Suppressor macrophage (primary cell): ENCODE data around the gene MEI1.
A peak's percentile ranks its signal among the peaks of the same experiment; 100 is the strongest.
"Not testable (repeated sequence)": the region's sequence is repeated elsewhere in the genome, so short reads cannot be mapped to it uniquely, and the experiment has no call there.

Experiments used
- DNase-seq, 4 experiments: peaks; one replicate each; pipeline ENCODE4 v3.0.0-alpha.2; 2020 to 2022
- total RNA-seq, 17 experiments: gene quantifications; one replicate each; lab custom pipeline; 2026; ENCODE audit warnings: mixed read lengths in 6 of 17, inconsistent platforms in 3 of 17; lab: John Stamatoyannopoulos, UW

MEI1 gene
- total RNA-seq: 7.6 to 18.2 (median 12.2) reads per million in 17 experiments

DNA sequence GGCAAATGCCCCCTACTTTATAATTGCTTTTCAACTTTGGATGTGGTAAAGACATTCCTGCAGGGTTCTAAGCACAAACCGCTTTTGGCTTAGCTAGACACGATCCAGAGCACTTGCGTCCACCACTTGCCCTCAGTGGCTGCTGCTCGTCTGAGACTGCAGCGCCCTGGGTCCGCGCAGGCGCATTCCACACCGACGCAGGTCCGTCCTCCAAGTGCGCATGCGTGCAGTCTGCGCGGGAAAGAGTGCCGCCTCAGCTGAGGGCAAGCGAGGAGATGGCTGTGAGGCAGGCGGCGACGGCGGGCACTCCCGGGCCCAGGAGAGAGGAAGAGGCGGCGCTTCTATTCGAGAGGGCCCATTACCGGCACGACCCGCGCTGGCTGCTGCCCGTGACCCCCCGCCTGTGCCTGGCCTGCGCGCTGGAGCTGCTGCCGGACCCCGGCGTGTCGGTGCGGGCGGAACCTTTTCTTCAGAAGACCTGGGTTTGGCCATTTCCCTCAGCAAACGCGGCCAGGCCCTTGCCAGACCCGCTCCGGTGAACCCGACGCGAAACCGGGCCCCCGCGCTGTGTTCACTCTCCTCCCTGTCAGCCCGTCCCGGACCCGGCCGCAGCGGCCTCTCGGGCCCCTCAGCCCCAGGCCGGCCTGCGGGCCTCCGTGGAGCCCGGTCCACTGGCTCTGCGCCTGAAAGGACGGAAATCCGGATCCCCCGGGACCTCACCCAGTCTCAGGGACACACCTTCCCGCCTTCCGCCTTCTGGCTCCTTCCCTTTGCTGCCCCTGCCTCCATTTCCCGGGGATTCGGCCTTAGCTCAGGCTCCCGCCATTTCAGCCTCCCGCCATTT, at the start of gene MEI1:
TSS of gene MEI1 (plus strand) at position 240 of the 844 bp plus-strand sequence. CDS start at position 276, 36 bp downstream.
- DNase-seq: peak; percentile 88 to 94 (median 90)

DNA sequence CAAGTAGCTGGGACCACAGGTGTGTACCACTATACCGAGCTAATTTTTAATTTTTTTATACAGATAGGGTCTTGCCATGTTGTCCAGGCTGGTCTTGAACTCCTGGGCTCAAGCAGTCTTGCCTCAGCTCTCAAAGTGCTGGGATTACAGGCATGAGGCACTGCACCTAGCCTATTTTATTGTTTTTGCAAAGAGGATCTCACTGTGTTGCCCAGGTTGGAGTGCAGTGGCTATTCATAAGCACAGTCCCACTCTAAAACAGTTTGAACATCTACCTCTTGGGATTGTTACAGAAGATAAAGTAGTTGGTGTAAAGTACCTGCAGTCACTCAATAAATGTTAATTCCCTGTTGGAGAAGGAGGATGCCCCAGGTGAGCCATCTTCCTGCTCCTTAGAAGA, 49.1 kb upstream of the MEI1 start:
- DNase-seq: no peak

DNA sequence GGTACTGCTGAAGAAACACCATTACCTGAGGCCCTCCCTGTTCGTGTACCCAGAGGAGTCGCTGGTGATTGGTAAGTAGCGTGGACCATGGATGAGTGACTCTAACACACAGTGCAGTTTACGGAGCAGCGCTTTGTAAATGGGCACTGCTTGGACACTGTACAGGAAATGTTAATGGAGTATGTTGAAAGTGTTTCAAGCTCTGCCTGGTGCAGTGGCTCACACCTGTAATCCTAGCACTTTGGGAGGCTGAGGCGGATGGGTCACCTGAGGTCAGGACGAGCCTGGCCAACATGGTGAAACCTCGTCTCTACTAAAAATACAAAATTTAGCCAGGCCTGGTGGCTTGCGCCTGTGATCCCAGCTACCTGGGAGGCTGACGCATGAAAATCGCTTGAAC, 48.5 kb upstream of the MEI1 start:
- no peak for DNase-seq

DNA sequence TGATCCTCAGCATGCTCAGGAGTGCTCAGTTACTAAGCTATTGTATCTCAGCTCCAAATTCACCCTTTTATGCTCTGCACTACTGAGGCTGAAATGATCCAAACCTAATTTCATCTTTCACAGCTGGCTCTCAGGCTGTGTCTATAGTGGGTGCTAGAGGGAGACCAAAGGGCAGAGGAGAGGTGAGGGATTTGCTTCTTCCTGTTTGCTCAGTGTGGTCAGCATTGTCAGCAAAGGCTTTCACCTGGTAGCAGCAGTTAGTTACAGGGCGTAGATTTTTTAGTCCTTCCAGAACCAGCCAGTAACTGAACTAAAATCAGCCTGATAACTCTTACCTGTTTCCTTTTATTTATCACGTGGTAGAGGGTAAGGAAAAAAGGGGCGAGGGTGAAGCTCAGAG, 45.0 kb upstream of the MEI1 start:
- no peak for DNase-seq

- no peak for DNase-seq
Observed at GRCh38 chr22:41656556-41656955, 42.7 kb upstream of the MEI1 start.

- DNase-seq: no peak
Observed at GRCh38 chr22:41657709-41658108, 41.6 kb upstream of the MEI1 start.

DNA sequence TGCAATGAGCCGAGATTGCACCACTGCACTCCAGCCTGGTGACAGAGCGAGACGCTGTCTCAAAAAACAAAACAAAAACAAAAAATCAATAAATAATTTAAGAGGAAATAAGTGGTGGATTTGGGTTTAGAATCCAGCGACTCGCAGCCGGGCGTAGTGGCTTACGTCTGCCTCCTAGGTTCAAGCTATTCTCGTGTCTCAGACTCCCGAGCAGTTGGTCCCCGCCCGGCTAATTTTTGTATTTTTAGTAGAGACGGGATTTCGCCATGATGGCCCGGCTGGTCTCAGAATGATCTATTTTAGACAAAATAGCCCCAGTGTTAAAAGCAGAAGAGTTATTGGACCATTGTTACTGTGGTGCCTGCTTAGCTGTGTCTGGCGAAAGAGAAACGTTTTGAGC, 40.4 kb upstream of the MEI1 start:
- DNase-seq: no peak

GRCh38 chr22:41659941-41660340, 39.4 kb upstream of the MEI1 start:
- no peak for DNase-seq

DNA sequence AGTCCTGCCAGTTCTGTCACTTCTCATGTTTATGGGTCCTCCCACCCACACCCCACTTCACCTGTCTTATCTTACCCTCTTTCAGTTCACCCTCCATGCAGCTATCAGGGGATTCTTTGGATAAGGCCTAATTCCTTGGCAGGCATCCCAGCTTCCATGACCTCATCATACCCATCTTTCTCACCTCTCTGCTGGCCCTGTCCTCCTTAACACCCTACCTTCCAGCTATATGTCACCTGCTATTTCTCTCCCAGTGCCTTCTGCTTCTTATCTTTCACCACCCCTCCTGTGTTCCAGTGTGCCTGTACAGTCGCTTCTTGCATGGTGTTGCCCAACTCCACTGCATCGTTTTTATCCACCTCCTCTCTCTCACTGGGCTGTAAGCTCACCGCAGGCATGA, 38.9 kb upstream of the MEI1 start:
- no peak for DNase-seq

GRCh38 chr22:41661088-41661487, 38.2 kb upstream of the MEI1 start:
- DNase-seq: no peak

DNA sequence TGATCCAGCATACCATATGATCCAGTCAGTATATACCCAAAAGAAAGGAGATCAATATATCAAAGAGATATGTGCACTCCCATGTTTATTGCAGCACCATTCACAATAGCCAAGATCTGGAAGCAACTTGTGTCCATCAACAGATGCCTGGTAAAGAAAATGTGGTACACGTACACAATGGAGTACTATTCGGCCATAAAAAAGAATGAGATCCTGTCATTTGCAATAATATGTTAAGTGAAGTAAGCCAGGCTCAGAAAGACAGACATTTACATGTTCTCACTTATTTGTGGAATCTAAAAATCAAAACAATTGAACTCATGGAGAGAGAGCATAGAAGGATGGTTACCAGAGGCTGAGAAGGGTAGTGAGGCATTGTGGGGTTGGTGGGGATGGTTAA, 37.6 kb upstream of the MEI1 start:
- DNase-seq: no peak

DNA sequence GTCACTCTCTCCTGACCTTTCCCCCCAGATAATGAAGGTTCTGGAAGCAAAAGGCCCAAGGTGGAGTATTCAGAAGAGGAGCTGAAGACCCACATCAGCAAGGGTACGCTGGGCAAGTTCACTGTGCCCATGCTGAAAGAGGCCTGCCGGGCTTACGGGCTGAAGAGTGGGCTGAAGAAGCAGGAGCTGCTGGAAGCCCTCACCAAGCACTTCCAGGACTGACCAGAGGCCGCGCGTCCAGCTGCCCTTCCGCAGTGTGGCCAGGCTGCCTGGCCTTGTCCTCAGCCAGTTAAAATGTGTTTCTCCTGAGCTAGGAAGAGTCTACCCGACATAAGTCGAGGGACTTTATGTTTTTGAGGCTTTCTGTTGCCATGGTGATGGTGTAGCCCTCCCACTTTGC, 35.7 kb upstream of the MEI1 start:
- not testable (repeated sequence) for DNase-seq

DNA sequence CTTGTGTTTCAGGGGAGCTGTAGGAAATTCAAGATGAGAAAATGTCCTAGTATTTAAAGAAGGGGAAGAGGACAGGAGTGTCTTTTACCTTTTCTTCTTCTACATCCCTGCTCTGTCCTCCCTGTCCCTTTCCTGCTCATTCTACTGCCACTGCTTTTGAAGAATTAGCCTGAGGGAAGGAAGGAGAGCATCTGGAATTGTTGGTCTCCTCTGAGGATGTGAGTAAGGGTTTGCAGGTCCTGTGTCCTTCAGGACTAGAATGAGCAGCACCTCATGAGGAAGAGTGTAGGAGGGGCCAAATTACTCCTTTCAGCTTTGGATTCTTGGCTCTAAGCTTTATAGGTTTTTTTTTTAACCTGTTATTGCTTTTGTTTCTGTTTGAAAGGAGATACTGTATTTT, 34.8 kb upstream of the MEI1 start:
- DNase-seq: no peak

- DNase-seq: no peak
Observed at GRCh38 chr22:41664951-41665350, 34.4 kb upstream of the MEI1 start.

DNA sequence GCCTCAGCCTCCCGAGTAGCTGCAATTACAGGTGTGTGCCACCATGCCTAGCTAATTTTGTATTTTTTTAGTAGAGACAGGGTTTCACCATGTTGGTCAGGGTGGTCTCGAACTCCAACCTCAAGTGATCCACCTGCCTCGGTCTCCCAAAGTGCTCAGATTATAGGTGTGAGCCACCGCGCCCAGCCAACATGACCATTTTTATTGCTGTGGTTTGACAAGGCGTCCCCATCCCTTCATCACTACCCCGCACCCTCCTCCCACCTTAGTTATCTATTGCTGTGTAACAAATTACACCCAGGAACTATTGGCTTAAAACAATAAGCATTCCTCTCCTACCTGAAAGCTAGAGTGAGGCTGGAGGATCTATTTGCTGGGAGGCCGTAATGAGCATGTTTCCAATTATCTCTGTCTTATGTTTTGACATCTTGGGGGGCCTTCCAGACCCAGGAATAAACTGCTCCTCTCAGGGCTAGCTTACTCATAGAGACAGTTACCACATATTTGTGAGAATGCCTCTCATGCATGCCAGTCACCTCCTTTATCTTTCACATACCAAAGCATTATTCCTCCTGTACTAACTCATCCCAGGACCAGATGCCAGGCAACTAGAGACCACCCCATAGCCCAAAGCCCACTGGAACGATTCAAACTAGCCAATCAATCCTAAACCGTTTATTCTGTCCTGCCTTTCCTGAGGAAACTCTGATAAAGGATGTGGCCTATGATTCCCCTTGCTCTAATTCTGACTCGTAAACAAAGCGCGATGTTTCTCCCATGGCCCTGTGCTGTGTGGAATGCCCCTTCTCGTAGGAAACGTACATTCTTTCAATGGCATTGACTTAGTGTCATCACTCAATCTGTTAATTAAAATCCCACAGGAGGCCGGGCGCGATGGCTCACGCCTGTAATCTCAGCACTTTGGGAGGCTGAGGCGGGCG, 30.1 kb upstream of the MEI1 start:
- no peak for DNase-seq

DNA sequence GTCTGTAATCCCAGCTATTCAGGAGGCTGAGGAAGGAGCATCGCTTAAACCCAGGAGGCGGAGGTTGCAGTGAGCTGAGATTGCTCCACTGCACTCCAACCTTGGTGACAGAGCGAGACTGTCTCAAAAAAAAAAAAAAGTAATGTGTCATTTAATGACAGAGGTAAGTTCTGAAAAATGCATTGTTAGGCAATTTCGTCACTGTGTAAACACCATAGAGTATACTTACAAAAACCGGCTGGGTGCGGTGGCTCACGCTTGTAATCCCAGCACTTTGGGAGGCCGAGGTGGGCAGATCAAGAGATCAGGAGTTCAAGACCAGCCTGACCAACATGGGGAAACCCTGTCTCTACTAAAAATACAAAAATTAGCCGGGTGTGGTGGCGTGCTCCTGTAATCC, 27.2 kb upstream of the MEI1 start:
- not testable (repeated sequence) for DNase-seq

DNA sequence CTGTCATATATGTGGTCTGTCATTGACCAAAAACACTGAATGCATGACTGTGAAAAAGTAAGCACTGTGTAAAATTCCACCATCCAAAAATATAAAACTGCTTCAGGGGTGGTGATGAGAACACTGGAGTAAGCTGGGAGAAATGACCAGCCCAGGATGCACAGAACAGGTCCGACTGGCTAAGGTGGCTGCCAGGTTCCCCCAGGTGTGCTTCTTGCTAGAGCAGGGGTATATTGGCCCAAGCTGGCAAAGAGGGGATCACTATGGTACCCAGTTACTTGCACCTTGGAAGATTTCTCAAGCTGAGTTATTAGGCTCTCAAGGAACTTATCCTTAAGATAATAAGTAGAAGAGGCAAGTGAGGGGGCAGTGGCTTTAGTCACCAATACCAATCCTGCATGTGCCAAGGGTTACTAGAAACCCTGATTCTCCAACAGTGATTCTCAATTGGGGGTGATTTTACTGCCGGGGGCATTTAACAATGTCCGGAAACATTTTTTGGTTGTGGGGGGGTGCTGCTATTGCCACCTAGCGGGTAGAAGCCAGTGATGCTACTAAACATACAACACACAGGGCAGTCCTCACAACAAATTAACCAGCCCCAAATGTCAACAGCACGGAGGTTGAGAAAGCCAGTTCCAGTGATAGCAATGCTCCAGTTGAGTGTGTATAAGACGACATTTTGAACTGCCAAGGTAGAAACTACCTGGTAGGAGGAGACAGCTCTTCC, 26.4 kb upstream of the MEI1 start:
- DNase-seq: no peak

- DNase-seq: no peak
Observed at GRCh38 chr22:41674846-41675340, 24.4 kb upstream of the MEI1 start.

GRCh38 chr22:41676134-41676533, 23.2 kb upstream of the MEI1 start:
- DNase-seq: no peak

GRCh38 chr22:41681616-41682015, 17.7 kb upstream of the MEI1 start:
- DNase-seq: peak in 2 of 4 experiments; percentile 20 to 27

DNA sequence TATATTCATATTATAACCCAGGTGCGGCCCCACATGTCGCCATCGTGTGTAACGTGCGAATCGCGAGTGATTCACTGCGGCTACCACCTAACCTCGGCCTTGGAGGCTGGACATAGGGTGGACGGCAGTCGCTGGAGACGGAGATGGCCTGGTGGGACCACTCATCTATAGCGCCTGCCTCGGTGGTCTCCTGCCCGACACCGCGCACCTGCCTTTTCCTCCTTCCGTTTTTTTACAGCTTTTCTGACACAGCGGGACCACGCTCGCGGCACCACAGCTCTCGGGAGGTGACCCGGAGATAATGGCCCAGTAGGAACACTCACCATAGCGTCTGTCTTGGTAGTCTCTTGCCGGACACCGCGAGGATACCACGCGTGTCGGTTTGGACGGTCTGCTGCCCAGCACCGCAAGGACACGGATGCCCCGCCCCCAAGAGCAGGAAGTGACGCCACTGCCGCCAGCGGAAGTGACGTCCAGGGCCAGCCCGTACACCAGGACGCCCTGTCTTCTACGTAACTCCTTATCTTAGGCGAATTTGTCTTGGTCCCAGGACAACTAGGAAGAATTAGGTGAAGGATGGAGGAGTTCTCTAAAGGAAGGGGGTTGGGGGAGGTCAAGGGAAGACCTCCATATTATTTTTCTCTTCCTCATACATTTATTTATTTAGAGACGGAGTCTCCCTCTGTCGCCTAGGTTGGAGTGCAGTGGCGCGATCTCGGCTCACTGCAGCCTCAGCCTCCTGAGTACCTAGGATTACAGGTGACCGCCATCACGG, 17.1 kb upstream of the MEI1 start:
- DNase-seq: peak; percentile 90 to 91 (median 90)

DNA sequence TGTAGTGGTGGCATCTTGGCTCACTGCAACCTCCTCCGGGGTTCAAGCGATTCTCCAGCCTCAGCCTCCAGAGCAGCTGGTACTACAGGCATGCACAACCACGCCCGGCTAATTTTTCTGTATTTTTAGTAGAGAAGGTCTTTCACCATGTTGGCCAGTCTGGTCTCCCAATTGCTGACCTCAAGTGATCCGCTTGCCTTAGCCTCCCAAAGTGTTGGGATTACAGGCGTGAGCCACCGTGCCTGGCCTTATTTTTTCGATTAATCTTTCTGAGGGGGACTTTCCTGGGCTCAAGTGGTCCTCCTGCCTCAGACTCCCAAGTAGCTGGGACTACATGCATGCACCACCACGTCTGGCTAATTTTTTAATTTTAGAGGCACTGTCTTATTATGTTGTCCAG, 16.3 kb upstream of the MEI1 start:
- DNase-seq: no peak
